NCI-H345 treated with DMSO at 0.1 percent for 48 hours (cell line): ENCODE data around the gene MYO1B.

Experiments used
- DNase-seq: peaks from one replicate; lab custom pipeline; 2025; ENCODE audit not compliant: unreplicated experiment; lab: John Stamatoyannopoulos, UW

Gene MYO1B

DNA sequence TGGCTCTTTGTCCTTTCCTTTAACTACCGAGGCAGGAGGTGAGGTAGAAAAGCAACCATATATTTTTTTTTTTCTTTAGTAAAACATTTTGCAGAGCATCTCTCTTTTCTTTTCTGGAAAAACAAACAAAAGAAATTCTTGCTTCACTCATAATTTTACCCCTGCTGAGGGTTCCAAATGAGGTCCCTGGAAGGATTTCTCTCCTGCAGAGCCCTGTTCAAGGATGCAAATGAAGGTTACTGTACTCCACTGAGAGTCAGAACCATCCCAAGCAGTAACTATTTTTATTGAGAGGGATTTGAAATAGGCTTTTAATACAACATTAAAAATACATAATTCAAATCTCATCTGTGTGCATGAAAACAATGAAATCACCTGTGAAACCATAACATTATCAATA lies 19.5 kb upstream of the MYO1B start:
- no peak for DNase-seq

DNA sequence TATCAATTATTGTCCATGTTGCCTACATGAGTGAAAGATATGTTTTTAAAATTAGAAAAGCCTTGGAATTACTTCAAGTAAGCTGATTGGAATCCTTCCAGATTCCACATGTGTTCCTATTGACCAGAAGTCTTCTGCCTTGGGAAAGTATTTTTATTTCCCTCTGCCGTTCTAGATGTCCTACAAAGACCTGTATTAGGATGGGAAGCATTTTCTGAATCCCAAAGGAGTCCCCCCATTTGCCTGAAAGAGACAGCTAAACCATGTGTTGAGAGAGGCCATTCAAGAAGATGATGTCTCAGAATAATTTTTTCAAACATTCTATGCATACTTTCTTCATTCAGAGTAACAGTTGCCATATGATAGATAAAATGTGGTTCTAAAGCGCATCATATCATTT lies 19.0 kb upstream of the MYO1B start:
- DNase-seq: no peak

DNA sequence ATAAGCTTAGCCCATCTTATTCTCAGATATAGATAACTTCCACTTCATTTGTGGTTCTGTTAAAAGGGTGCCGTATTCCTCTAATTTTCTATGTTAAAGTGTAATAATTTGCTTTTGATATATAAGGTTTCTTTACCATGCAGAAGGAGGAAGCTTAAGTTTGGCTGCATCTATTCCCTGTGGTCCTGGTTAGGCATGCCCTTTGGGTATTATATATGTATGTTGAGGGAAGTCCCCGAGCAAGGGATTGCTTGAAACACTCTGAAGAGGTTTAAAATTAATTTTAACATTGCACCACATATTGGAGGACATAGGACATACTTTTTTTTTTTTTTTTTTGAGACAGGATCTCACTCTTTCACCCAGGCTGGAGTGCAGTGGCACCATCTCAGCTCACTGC lies 16.9 kb upstream of the MYO1B start:
- no peak for DNase-seq

DNA sequence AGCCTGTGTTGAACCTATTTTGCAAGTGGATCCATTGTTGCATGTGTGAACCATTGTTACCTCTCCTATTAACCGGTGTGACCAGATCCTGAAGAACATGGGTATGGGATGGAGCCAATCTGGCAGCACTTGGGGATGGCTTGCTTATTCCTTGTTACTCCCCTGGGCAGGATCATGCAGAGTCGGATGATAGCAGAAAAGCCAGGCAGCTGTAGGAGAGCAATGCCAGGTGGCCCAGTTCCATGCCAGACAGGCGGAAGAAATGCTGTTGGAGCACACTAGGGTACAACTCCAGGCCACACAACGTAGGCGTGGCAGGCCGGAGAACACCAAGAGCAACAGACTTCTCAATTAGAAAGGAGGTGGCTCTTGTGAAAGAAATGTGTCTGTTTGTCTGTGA lies 16.3 kb upstream of the MYO1B start:
- no peak for DNase-seq

DNA sequence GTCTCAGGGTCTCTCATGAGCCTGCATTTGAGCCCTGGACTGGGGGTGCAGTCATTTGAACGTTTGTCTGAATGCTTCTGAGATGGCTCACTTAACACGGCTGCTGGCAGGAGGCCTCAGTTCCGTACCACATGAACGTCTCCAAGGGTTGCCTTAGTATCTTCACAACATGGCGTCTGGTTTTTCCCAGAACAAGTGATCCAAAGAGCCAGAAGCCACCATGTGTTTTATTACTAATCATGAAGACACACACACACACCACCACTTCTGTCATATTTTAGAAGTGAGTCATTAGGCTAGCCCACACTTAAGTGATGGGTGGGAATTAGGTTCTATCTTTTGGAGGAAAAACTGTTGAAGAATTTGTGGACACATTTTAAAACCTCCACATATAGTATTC lies 15.0 kb upstream of the MYO1B start:
- DNase-seq: no peak

DNA sequence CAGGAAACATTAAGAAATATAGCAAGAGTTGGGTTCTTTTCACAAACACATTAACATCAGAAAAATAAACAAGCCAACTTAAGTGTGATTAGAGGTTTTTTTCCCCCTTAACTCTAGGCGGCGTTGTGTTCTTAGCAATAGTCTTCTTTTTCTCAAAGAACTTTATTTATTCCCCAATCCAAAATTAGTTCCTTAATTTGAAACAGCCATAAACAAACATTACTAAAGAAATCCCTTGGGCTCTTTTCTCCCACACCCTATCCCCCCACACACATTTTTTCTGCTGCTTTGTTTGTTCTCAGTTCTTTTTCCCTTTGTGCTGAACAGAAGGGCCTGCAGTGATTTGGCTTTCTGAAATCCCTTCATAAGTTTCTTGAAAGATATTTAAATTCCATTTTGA lies 13.2 kb upstream of the MYO1B start:
- no peak for DNase-seq

DNA sequence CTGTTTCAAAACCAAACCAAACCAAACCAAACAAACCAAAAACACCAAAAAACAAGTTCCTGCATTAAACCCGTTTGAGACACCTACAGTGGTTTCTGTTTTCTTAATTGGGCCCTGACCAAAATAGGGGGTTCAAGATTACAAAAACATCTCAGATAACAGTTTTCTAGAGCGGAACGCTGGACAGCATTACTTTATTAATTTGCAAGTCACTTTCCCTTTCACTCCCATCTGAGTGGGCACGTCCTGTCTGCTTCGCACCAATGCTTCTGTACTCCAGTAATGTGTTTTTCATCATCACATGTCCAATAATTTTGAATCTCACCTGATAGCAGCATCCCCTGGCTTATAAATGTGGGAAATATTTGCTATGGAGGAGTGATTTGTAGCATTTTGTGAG lies 11.7 kb upstream of the MYO1B start:
- no peak for DNase-seq

DNA sequence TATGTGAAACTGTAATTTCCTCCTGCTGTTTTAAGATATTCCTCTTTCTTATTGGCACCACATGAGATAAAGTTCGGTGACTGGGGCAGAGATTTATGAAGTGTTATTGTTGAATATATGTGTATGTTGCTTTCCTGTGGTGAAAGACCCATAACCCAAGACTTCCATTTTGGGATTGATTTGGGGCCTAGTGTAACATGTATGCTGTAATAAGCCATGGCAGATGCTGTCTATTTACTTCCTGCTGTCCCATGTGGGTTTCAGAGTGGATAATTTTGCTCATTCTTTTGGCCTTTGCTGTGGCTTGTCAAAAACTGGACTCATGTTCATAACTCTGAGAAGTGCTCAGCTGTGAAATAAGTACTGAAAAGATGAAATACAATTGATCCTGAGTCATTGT lies 10.8 kb upstream of the MYO1B start:
- no peak for DNase-seq

DNA sequence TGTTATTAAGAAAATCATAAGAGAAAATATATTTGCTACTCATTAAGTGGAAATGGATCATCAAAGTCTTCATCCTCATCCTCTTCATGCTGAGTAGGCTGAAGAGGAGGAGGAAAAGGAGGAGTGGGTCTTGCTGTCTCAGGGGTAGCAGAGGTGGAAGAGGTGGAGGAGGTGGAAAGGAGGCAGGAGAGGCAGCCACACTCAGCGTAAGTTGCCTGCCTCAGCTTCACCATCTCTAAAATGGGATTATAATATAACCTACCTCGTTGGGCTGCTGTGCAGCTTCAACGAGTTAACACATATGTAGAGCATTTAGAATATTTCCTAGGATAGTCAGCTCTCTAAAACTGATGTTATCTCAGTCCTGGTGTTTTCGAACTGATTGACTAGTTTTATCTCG lies 4.3 kb upstream of the MYO1B start:
- no peak for DNase-seq

DNA sequence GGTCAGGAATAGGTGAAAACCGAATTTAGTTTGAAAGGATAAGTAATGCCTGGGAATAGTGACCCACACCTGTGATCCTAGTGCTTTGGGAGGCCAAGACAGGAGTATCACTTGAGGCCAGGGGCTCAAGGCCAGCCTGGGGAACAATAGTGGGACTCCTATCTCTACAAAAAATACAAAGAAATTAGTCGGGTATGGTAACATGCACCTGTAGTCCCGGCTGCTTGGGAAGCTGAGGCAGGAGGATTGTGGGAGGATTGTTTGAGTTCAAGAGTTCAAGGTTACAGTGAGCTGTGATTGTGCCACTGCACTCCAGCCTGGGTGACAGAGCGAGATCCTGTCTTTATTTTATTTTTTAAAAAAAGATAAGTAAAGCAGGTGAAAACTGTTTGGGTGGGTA lies 3.8 kb upstream of the MYO1B start:
- no peak for DNase-seq

DNA sequence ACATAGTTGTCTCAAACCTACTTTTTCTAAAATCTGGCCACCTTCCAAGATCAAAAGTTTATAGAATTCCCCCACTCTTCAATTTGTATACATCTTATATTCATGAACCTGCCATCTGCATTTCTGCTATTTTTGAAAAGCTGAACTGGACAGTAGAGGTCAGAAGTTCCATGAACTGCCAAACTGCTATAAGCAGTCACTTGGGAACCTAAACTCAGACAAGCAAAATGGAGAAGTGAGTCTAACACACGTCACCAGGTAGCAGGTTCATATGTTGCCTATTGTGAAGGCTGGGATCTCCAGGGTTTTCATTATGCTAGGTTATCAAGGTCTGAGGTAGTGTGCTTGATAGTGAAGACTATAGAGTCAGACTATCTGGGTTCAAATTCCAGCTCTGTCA lies 2.0 kb upstream of the MYO1B start:
- DNase-seq: no peak

DNA sequence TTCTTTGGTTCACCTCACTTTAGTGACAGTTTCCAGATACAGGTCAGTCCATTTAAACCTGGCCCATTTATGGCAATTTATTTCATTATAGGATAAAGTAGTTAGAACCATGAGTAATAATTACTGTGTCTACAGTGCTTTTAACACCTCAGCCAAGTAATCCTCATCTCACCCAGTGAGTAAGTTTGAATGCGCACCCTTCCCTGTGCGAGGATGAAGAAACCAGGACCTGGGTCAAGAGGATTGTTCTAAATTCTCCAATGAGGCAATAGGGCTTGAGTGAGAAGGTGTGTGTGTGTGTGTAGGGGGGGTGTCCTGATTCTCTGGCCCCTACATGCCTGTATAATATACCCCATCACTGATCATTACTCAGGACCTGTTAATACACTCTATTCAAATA lies 854 bp upstream of the MYO1B start:
- no peak for DNase-seq

DNA sequence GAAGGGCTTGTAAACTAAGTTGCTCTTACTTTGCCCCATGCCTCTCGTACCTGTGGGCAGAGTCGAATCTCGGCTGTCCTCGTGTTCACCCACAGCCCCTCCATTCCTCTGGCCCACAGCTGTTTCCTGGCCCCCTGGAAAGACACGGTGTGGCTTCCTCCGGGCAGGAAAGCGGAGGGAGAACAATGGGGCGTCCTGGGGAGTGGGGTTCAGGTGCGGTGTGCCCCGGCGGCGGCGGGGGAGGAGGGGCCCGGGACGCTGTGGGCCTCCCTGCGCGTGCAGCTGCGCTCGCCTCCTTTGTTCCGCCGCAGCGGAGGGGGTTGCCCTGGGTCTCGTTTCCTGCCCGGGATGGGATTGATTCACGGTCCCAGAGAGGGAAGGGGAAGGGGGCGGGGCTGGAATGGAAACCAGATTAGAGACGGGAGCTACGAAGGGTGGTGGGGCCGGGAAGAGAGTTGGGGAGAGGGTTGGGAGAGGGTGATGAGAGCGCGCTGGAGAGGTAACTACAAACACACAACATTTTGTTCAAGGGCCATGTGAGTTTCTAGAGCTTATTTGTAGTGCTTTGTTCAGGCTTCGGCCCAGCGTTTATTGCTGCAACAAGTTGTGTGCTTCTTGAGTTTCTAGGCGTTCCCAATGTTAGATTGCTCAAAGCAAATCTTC lies 796 bp downstream of the MYO1B start:
- DNase-seq: peak; percentile 21

DNA sequence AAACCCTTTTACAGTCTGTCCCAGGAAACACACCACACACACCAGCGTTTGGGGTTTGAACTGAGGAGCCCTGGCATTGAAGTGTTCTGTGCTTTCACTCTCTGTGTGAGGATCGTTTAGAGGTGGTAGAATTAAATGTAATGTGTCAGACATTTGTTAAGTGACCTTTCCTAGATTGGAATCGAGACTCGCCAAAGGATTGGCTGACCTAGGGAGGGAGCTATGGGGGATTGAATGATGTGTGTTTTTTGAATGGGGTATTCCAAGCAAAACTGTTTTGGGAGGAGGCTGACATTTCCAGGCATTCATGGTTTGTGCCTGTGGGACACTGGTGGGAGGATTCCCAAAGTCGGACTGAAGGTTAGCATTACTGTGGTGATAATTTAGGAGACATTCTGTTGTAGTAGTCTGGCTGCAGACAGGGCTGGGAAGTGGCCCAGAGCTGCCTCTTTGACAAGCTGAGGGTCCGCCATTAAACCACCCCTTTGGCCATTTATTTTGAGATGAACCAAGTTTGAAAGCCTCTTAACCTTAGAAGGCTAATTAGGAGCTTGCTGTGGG lies 1.7 kb downstream of the MYO1B start:
- no peak for DNase-seq

DNA sequence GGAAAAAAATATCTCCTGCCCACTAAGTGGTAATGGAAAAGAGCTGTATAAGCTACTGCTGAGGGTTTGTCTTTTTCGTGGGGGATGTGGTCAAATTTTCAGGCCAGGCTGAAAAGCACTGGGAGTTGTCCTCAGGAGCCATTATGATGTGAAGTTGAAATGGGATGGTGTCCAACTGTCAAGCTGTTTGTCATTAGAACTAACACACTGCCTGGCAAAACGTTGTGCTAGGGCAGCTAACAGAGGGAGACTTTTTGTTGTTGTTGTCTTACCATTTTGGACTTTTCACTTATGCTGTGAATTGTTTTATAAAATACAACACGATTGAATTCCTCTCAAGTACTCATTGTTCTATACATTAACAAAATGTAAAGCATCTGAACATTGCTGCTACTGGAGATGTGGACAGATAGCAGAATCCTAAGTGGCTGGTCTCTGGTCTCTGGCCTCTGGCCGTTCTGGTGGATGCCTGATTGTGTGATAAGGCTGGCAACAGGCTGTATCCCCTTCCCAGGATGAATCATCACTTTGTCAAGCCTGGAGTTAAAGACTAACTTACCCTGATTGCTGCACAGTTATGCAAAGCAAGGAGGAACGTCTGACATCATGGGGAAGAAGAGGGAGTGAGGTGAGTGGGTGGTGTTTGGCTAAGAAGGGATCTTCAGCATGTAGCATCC lies 2.3 kb downstream of the MYO1B start:
- no peak for DNase-seq

DNA sequence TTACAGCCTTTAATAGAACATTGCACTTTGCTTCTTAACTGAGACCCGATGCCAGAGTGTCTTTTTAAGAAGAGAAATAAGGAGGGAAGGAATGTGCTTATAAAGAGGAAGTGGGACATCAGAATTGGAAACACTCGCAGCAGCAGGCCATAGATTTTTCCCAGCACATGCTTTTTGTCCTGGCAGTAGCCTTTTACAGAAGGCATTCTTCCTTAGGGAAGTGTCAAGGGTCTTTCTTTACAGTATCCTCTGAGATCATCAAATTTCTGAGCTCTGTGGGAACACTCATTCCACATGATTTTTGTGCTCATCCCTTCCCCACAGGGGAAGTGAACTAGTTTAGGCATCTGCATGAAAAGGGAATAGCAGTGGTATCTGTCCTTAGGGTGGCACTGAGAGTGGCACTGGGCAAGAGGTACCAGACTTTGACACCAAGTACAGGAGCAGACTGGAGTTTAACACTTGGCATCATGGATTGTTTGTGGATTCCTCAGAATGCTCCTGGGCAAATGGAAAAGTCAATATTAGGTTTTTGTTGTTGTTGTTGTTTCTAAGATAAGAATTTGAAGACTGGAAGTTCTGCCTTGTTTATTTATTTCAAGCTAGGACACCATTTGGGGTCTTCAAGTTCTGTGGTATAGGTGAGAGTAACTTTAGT lies 4.1 kb downstream of the MYO1B start:
- DNase-seq: no peak

DNA sequence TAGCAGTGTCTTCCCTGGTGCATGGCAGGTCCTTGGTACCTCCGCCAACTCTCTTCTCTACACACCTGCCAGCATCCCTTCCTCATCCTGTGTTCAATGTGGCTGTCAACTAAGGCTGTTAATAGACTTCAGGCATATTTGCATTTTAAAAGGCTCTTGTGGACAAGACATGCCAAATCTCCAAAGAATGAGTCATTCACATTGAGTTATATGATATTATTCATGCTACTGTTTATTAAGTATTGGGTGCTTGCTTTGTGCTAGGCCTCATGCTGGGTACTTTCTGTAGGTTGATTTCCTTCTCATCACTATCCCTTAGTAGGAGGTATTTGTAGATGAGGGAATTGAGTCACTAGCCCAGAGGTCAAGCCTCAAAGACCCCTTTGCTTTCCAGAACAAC lies 5.2 kb downstream of the MYO1B start:
- DNase-seq: no peak

DNA sequence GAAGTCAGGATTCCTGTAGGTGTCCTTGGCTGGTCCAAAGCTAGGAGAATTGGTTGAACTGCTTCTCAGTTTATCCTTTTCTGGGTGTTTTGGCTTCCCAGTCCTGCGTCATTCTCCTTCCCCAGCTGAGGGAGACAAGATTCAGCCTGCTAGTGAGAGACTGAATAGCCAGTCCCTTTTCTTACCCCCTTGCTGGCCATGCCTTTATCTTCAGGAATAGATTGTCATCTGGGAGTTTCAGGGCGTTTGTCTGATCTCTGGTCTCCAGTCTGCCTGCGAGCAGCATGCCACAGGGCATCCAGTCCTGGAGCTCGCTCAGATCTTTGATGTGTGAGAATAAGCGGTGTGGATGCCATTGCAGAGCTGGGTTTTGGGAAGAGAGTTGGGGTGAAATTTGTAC lies 5.8 kb downstream of the MYO1B start:
- DNase-seq: no peak

DNA sequence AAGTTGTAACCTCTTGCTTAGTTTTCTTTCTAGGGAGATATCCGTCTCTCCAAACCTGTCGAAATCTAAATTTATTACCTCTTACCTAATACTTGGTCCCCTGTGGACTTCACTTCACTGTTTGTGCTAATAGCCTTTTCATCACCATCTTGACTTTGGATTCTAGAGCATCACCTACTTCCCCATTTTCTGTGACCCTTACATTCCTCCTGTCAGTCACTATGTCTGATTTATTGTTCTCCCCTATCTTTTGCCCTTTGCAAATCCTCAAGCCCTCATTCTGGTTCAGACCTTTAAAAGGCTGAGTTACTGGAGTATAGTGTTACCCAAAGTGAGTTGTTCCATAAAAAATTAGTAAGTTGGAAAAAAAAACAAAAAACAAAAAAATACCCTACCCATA lies 7.5 kb downstream of the MYO1B start:
- DNase-seq: no peak

DNA sequence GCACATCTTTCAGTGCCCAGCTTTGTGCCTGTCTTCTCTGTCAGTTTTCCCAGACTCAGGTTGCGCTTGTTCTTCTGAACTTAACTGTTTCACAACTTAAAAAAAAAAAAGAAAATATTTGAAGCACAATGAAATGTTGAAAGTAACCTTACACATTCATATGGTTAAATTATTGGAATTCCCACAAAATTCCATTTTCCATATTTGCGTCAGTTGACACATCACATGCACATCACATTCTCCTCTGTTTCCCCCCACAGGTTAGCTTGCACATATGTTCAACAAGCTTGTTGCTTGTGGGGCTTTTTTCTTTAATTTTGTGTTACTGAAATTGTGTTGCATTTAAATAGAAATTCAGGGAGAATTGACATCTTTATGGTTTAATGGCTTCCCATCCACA lies 8.3 kb downstream of the MYO1B start:
- DNase-seq: no peak

DNA sequence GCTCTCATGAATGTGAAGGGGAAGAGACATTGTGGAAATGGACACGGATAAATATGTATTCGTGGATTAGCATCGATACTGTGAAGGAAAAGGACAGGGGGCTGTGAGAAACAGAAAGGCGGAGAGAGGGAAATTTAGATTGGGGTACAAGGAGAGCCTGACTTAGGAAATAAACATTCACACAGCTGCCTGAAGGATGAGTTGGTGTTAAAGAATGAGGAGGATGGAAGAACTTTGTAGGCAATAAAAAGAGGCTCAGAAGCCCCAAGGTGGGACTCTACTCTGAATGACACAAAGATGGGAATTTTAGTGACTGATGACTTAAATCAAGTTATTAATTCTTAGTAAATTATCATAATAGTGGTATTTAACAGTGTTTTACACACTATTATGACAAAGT lies 10.1 kb downstream of the MYO1B start:
- no peak for DNase-seq

DNA sequence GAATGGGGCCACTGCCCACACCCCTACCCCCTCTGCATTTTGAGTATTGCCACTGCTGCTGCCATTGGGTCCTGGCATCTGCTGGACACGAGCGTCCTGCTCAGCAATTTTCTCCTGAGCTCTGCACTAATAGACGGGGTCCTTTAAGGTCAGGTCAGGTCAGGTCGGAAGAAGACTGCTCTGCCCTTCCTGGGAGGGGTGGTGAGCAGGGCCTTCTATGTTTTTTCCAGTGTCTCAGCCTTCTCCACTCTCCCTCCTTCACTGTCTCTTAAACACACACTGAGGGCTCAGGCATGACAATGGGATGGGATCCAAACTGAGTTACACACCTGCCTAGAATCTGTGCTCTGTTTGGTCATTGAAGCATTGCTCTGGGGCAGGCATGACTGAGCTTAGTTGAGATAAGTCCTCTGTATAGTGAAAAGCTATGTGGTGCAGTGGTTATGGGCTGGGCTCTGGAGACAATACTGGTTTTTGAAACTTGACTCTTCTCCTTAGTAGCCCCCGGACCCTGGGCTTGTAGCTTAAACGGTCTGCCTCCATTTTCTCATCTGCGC lies 10.6 kb downstream of the MYO1B start:
- no peak for DNase-seq
